WTC11 (cell line): ENCODE measurements around the gene CORO1C.

Experiments
- IRF2 ChIP-seq: sonication (generic); formaldehyde crosslinking; IDR thresholded peaks from 2 replicates; pipeline ENCODE4 v1.8.0; 2022; ENCODE audit warnings: low read depth, missing genetic modification reagents, borderline replicate concordance
- MAX ChIP-seq: sonication (generic); formaldehyde crosslinking; IDR thresholded peaks from 2 replicates; pipeline ENCODE4 v1.8.0; 2022; ENCODE audit warnings: mild to moderate bottlenecking, missing genetic modification reagents

- TF ChIP-seq IRF2 (CRISPR knock-in tag): no peak
- no peak for TF ChIP-seq MAX (CRISPR knock-in tag)
These were observed 19.0 kb downstream of the CORO1C start for GRCh38 chr12:108712165-108712924.
